WTC11 (cell line): ENCODE measurements around the gene CHRNA5. TPM values are rescaled to one million over a fixed set of nuclear protein-coding genes. Genes with fewer than 3 reads are reported as not detected.
A peak's percentile ranks its signal among the peaks of the same experiment; 100 is the strongest.

Experiments used
- ATAC-seq: fragments of 200-7000 bp; cut with Tn5 transposase; 2 replicates; pipeline ENCODE4 v1.10.0; 2021; ENCODE audit warnings: mild to moderate bottlenecking, moderate library complexity
- CTCF ChIA-PET: fragments of 300-600 bp; sonication (Branson Sonifier 250); formaldehyde crosslinking; loops from one replicate; lab custom pipeline; 2021; ENCODE audit warnings: antibody characterized with exemption; lab: Charles Lee
- POLR2A ChIA-PET: fragments of 350-600 bp; sonication (Branson Sonifier 250); formaldehyde crosslinking; loops from one replicate; lab custom pipeline; 2021; ENCODE audit warnings: antibody characterized with exemption; lab: Charles Lee
- DNase-seq: peaks from one replicate; pipeline ENCODE4 v3.0.0; 2021; ENCODE audit warnings: low spot score
- H3K27ac Mint-ChIP-seq: 2 replicates; pipeline ENCODE4 v1.8.0; 2021; ENCODE audit warnings: mixed read lengths
- H3K27me3 Mint-ChIP-seq: 2 replicates; pipeline ENCODE4 v1.8.0; 2021; ENCODE audit warnings: low read depth, mild to moderate bottlenecking, moderate library complexity, mixed read lengths
- H3K36me3 Mint-ChIP-seq: 2 replicates; pipeline ENCODE4 v1.8.0; 2021; ENCODE audit warnings: mixed read lengths
- H3K4me1 Mint-ChIP-seq: 2 replicates; pipeline ENCODE4 v1.8.0; 2022; ENCODE audit warnings: mixed read lengths
- H3K4me3 Mint-ChIP-seq: 2 replicates; pipeline ENCODE4 v1.8.0; 2021; ENCODE audit warnings: mild to moderate bottlenecking, moderate library complexity, mixed read lengths
- H3K9me3 Mint-ChIP-seq: 2 replicates; pipeline ENCODE4 v1.8.0; 2021; ENCODE audit warnings: mixed read lengths
- ATF1 ChIP-seq: sonication (generic); formaldehyde crosslinking; IDR thresholded peaks from 2 replicates; pipeline ENCODE4 v1.8.1; 2023; ENCODE audit warnings: mild to moderate bottlenecking, moderate library complexity, missing genetic modification reagents
- ATF6 ChIP-seq: sonication (generic); formaldehyde crosslinking; IDR thresholded peaks from 2 replicates; pipeline ENCODE4 v1.8.1; 2023; ENCODE audit warnings: mild to moderate bottlenecking, missing genetic modification reagents
- CREB1 ChIP-seq: sonication (generic); formaldehyde crosslinking; IDR thresholded peaks from 2 replicates; pipeline ENCODE4 v1.8.0; 2023; ENCODE audit warnings: mild to moderate bottlenecking, missing genetic modification reagents
- E2F4 ChIP-seq: sonication (generic); formaldehyde crosslinking; IDR thresholded peaks from 2 replicates; pipeline ENCODE4 v1.8.1; 2022; ENCODE audit warnings: low read depth, mild to moderate bottlenecking, moderate library complexity, missing genetic modification reagents, borderline replicate concordance
- E2F5 ChIP-seq: sonication (generic); formaldehyde crosslinking; IDR thresholded peaks from 2 replicates; pipeline ENCODE4 v1.8.1; 2022; ENCODE audit warnings: mild to moderate bottlenecking, moderate library complexity, missing genetic modification reagents
- FOXP4 ChIP-seq: sonication (generic); formaldehyde crosslinking; IDR thresholded peaks from 2 replicates; pipeline ENCODE4 v1.8.0; 2022; ENCODE audit warnings: mild to moderate bottlenecking, missing genetic modification reagents
- NFYB ChIP-seq: sonication (generic); formaldehyde crosslinking; conservative IDR thresholded peaks from 2 replicates; pipeline ENCODE4 v1.8.0; 2022; ENCODE audit warnings: low read depth, missing genetic modification reagents
- NR3C1 ChIP-seq: sonication (generic); formaldehyde crosslinking; conservative IDR thresholded peaks from 2 replicates; pipeline ENCODE4 v1.8.1; 2023; ENCODE audit warnings: low read depth, mild to moderate bottlenecking, missing genetic modification reagents
- OVOL2 ChIP-seq: fragments of 250-450 bp; sonication (Bioruptor Pico); IDR thresholded peaks from 2 replicates; pipeline ENCODE4 v1.9.0; 2021; ENCODE audit warnings: mild to moderate bottlenecking, borderline replicate concordance
- PREB ChIP-seq: sonication (generic); formaldehyde crosslinking; IDR thresholded peaks from 2 replicates; pipeline ENCODE4 v1.8.1; 2022; ENCODE audit warnings: mild to moderate bottlenecking, missing genetic modification reagents, moderate library complexity, borderline replicate concordance
- RELA ChIP-seq: sonication (generic); formaldehyde crosslinking; IDR thresholded peaks from 2 replicates; pipeline ENCODE4 v1.8.1; 2022; ENCODE audit warnings: missing genetic modification reagents, mild to moderate bottlenecking, borderline replicate concordance
- SMAD4 ChIP-seq: sonication (generic); formaldehyde crosslinking; IDR thresholded peaks from 2 replicates; pipeline ENCODE4 v1.8.0; 2022; ENCODE audit warnings: mild to moderate bottlenecking, missing genetic modification reagents
- STAT6 ChIP-seq: sonication (generic); formaldehyde crosslinking; conservative IDR thresholded peaks from 2 replicates; pipeline ENCODE4 v1.8.1; 2023; ENCODE audit warnings: mild to moderate bottlenecking, low read depth, missing genetic modification reagents, moderate library complexity
- TCF7 ChIP-seq: sonication (generic); formaldehyde crosslinking; IDR thresholded peaks from 2 replicates; pipeline ENCODE4 v1.8.0; 2022; ENCODE audit warnings: mild to moderate bottlenecking, low read depth, missing genetic modification reagents, moderate library complexity
- TEAD4 ChIP-seq: sonication (generic); formaldehyde crosslinking; IDR thresholded peaks from 2 replicates; pipeline ENCODE4 v1.8.0; 2022; ENCODE audit warnings: mild to moderate bottlenecking, missing genetic modification reagents
- USF1 ChIP-seq: sonication (generic); formaldehyde crosslinking; IDR thresholded peaks from 2 replicates; pipeline ENCODE4 v1.8.0; 2022; ENCODE audit warnings: mild to moderate bottlenecking, missing genetic modification reagents
- ZNF138 ChIP-seq: sonication (generic); formaldehyde crosslinking; conservative IDR thresholded peaks from 2 replicates; pipeline ENCODE4 v1.8.1; 2022; ENCODE audit warnings: mild to moderate bottlenecking, moderate library complexity, missing genetic modification reagents
- ZNF219 ChIP-seq: sonication (generic); formaldehyde crosslinking; IDR thresholded peaks from 2 replicates; pipeline ENCODE4 v1.8.0; 2023; ENCODE audit warnings: missing genetic modification reagents, mild to moderate bottlenecking, borderline replicate concordance
- ZNF317 ChIP-seq: sonication (generic); formaldehyde crosslinking; IDR thresholded peaks from 2 replicates; pipeline ENCODE4 v1.8.1; 2023; ENCODE audit warnings: low read depth, mild to moderate bottlenecking, moderate library complexity, missing genetic modification reagents, borderline replicate concordance
- ZNF396 ChIP-seq: fragments of 250-450 bp; sonication (Bioruptor Pico); IDR thresholded peaks from 2 replicates; pipeline ENCODE4 v1.8.0; 2021; ENCODE audit warnings: mild to moderate bottlenecking, moderate library complexity, borderline replicate concordance
- ZNF532 ChIP-seq: fragments of 250-450 bp; sonication (Bioruptor Pico); IDR thresholded peaks from 2 replicates; pipeline ENCODE4 v1.9.0; 2021; ENCODE audit warnings: mild to moderate bottlenecking, borderline replicate concordance
- total RNA-seq: library from RNA; stranded (reverse); gene quantifications from 3 replicates; pipeline ENCODE4 v1.2.3, GENCODE V29; 2021

Gene CHRNA5
- total RNA-seq, 1 experiment from 2014 or later, result 21.0 TPM

GRCh38 chr15:78540141-78540870, 25.0 kb upstream of the CHRNA5 start, which contains the start of gene PSMA4:
Gene PSMA4, plus strand, starts transcription at chr15:78540444. Its CDS starts 1,484 bp downstream, at chr15:78541928.
- peak; percentile 90 for DNase-seq
- peak within 1 kb of the TSS; percentile 96 for H3K4me3 Mint-ChIP-seq
- ATAC-seq, result peak; percentile 85
- H3K36me3 Mint-ChIP-seq, result peaks cover 28% of the 10 kb centered on the region
- ChIA-PET CTCF (interaction anchor here (0.6 to 2.1 kb wide), 8 partner anchors 25 to 722 kb away, joined by 3 to 10 read pairs (median 3); partner anchors contain the start of gene CHRNA5), POLR2A (interaction anchor here (0.8 to 3.4 kb wide), 2 partner anchors 25 to 272 kb away, joined by 4 to 35 read pairs; partner anchors contain the start of gene CHRNA5)
- H3K9me3 Mint-ChIP-seq, result no peaks in the 10 kb centered on the region
- peak within 1 kb of the TSS; percentile 96 for H3K27ac Mint-ChIP-seq
- peaks cover 11% of the 10 kb centered on the region for H3K4me1 Mint-ChIP-seq
- no peaks in the 10 kb centered on the region for H3K27me3 Mint-ChIP-seq
- no peak for TF ChIP-seq ZNF138 (CRISPR knock-in tag)
- no peak for TF ChIP-seq TCF7 (CRISPR knock-in tag)
- peak; percentile 52; the same call in 1 of the 2 replicates for TF ChIP-seq RELA
- TF ChIP-seq PREB, result no peak
- TF ChIP-seq ATF6 (CRISPR knock-in tag), result no peak
- no peak for TF ChIP-seq NFYB
- no peak for TF ChIP-seq STAT6 (CRISPR knock-in tag)
- TF ChIP-seq TEAD4 (CRISPR knock-in tag), result no peak
- TF ChIP-seq ZNF219 (CRISPR knock-in tag), result no peak
- TF ChIP-seq ZNF532 (CRISPR knock-in tag), result no peak
- TF ChIP-seq OVOL2, result no peak
- no peak for TF ChIP-seq E2F5 (CRISPR knock-in tag)
- TF ChIP-seq CREB1 (CRISPR knock-in tag), result no peak
- TF ChIP-seq USF1 (CRISPR knock-in tag), result no peak
- no peak for TF ChIP-seq NR3C1 (CRISPR knock-in tag)
- no peak; the same call in 1 of the 2 replicates for TF ChIP-seq FOXP4 (CRISPR knock-in tag)
- no peak for TF ChIP-seq SMAD4 (CRISPR knock-in tag)
- TF ChIP-seq E2F4 (CRISPR knock-in tag), result no peak
- no peak for TF ChIP-seq ZNF396
- no peak for TF ChIP-seq ZNF317
- TF ChIP-seq ATF1 (CRISPR knock-in tag), result no peak
